Measurements from ENCODE around the gene AP1M2. TPM values are rescaled to one million over a fixed set of nuclear protein-coding genes. Genes with fewer than 3 reads are reported as not detected.
"Not testable (repeated sequence)": the region's sequence is repeated elsewhere in the genome, so short reads cannot be mapped to it uniquely, and the experiment has no call there.

Gene AP1M2
- total and polyA plus RNA-seq, 2 experiments from 2014 or later, result 66.5 to 69.4 TPM

DNA sequence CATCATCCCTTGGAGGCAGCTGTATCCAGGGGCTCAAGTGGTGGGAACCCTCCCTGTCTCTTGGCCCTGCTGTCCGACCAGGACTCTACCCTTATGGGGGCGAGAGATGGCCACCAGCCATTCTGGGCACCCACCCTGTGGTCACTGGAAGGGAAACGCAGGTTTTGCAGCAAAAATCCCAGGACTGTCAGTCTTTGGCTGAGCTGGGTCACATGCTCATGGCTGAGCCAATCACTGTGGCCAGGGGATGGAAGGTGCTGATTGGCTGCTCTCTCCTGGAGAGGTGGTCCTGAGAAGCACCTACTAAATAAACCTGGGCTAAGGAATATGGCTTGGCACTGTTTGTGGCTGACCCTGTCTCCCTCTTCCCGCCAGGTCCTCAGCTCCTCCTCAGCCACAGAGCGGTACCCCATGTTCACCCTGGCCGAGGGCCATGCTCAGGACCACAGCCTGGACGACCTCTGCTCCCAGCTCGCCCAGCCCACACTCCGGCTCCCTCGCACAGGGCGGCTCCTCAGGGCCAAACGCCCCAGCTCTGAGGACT lies 34.5 kb downstream of the AP1M2 start:
- H3K9me3 ChIP-seq (ENCODE audit: low read depth), result no peaks in the 10 kb centered on the region
- WGBS (ENCODE audit: low lambda C conversion rate, missing lambda C conversion rate), result 91% methylated on average over 12 of the region's 12 CpGs
- H3K36me3 ChIP-seq (replicated peaks; ENCODE audit: insufficient read depth, low read depth), result no peaks in the 10 kb centered on the region
- H2AFZ ChIP-seq, result no peak overlapping the region
- no peaks in the 10 kb centered on the region for H3K9me2 ChIP-seq (replicated peaks; ENCODE audit: insufficient read depth)
- DNase-seq (ENCODE audit: low spot score), result no peak
- no peak overlapping the region for H3K4me3 ChIP-seq
- H3K4me2 ChIP-seq, result no peak overlapping the region
- H3K27ac ChIP-seq, result no peak overlapping the region
- TF ChIP-seq, protein P1, sequence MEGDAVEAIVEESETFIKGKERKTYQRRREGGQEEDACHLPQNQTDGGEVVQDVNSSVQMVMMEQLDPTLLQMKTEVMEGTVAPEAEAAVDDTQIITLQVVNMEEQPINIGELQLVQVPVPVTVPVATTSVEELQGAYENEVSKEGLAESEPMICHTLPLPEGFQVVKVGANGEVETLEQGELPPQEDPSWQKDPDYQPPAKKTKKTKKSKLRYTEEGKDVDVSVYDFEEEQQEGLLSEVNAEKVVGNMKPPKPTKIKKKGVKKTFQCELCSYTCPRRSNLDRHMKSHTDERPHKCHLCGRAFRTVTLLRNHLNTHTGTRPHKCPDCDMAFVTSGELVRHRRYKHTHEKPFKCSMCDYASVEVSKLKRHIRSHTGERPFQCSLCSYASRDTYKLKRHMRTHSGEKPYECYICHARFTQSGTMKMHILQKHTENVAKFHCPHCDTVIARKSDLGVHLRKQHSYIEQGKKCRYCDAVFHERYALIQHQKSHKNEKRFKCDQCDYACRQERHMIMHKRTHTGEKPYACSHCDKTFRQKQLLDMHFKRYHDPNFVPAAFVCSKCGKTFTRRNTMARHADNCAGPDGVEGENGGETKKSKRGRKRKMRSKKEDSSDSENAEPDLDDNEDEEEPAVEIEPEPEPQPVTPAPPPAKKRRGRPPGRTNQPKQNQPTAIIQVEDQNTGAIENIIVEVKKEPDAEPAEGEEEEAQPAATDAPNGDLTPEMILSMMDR (IDR thresholded peaks at IDR 0.05; ENCODE audit: poor library complexity), result no peak
- TF ChIP-seq EZH2phosphoT487 (IDR thresholded peaks at IDR 0.05; ENCODE audit: low read depth, severe bottlenecking, unreplicated experiment) (no peak), EZH2 (IDR thresholded peaks at IDR 0.05; ENCODE audit: borderline replicate concordance) (no peak)
- no peaks in the 10 kb centered on the region for H3K27me3 ChIP-seq
- H3K4me1 ChIP-seq (ENCODE audit: insufficient read depth), result no peaks in the 10 kb centered on the region
- no peaks in the 10 kb centered on the region for H4K20me1 ChIP-seq (ENCODE audit: insufficient read depth, poor library complexity, severe bottlenecking)
- no peaks in the 10 kb centered on the region for H3K79me2 ChIP-seq

DNA sequence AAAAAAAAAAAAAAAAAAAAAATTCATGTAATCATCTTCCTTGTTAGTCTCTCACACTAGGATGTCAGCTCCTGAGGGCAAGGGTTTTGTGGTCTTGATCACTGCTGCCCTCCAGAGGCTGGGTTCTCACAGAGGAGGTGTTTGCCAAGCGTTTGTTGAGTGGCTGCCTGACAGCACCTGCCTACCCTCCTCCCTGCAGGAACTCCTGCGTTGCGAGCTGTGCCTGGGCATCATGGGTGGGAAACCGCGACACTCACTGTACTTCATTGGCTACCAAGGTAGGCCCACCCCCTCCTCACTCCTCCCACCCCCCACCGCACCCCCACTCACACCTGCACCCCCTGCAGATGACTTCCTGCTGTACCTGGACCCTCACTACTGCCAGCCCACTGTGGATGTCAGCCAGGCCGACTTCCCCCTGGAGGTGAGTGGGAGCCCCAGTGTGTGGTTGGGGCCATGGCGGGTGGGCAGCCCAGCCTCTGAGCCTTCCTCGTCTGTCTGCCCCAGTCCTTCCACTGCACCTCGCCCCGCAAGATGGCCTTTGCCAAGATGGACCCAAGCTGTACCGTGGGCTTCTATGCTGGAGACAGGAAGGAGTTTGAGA lies 35.3 kb downstream of the AP1M2 start:
- DNase-seq (ENCODE audit: low spot score), result no peak
- Histone ChIP-seq H3K9me2 (replicated peaks; ENCODE audit: insufficient read depth) (no peaks in the 10 kb centered on the region), H3K4me3 (no peak overlapping the region), H3K27ac (no peak overlapping the region), H3K79me2 (no peaks in the 10 kb centered on the region), H3K9me3 (ENCODE audit: low read depth) (no peaks in the 10 kb centered on the region), H3K36me3 (replicated peaks; ENCODE audit: insufficient read depth, low read depth) (no peaks in the 10 kb centered on the region), H3K27me3 (no peaks in the 10 kb centered on the region), H4K20me1 (ENCODE audit: insufficient read depth, poor library complexity, severe bottlenecking) (no peaks in the 10 kb centered on the region), H3K4me1 (ENCODE audit: insufficient read depth) (no peaks in the 10 kb centered on the region), H2AFZ (no peak overlapping the region), H3K4me2 (no peak overlapping the region)
- TF ChIP-seq EZH2phosphoT487 (IDR thresholded peaks at IDR 0.05; ENCODE audit: low read depth, severe bottlenecking, unreplicated experiment), result no peak
- TF ChIP-seq, protein P1 (IDR thresholded peaks at IDR 0.05; ENCODE audit: poor library complexity), result peak; percentile 6
- 97% methylated on average over 12 of the region's 12 CpGs for WGBS (ENCODE audit: low lambda C conversion rate, missing lambda C conversion rate)

DNA sequence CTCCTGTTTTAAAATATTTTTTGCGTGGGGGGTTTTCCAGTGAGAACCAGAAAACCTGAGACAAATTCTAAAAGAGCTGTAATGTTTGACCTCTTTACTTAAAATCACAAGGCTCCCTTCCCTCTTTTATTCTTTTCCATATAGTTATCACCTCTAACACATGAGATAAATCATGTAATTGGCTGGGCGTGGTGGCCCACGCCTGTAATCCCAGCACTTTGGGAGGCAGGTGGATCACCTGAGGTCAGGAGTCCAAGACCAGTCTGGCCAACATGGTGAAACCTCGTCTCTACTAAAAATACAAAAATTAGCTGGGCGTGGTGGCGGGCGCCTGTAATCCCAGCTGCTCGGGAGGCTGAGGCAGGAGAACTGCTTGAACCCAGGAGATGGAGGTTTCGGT lies 36.1 kb downstream of the AP1M2 start:
- H4K20me1 ChIP-seq (ENCODE audit: insufficient read depth, poor library complexity, severe bottlenecking); H3K9me3 ChIP-seq (ENCODE audit: low read depth); H3K4me2 ChIP-seq; H3K27me3 ChIP-seq; DNase-seq (ENCODE audit: low spot score); H3K4me3 ChIP-seq; H3K36me3 ChIP-seq (replicated peaks; ENCODE audit: insufficient read depth, low read depth); H3K9me2 ChIP-seq (replicated peaks; ENCODE audit: insufficient read depth); H3K27ac ChIP-seq; H2AFZ ChIP-seq; H3K4me1 ChIP-seq (ENCODE audit: insufficient read depth); H3K79me2 ChIP-seq: not testable (repeated sequence)
- 92% methylated on average over 9 of the region's 9 CpGs for WGBS (ENCODE audit: low lambda C conversion rate, missing lambda C conversion rate)

DNA sequence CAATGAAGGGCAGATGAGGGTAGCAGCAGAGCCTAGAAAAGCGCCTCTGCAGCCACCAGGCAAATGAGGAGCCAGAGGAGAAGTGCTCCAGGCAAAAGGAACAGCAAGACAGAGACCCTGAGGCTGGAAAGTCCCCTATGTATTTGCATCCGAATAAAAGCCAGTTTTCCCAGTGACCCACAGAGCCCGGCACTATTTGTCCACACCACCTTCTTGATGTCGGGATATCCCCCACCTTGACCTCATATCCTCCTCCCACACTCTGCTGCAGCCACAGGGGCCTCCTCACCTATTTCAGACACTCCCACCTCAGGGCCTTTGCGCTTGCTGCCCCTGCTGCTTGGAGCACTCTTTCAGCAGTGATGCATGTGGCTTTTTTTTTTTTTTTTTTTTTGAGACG lies 36.8 kb downstream of the AP1M2 start:
- no peak for DNase-seq (ENCODE audit: low spot score)
- no peaks in the 10 kb centered on the region for H3K9me3 ChIP-seq (ENCODE audit: low read depth)
- H3K79me2 ChIP-seq, result peaks cover 12% of the 10 kb centered on the region
- WGBS (ENCODE audit: low lambda C conversion rate, missing lambda C conversion rate), result 98% methylated on average over 6 of the region's 6 CpGs
- H3K4me3 ChIP-seq, result no peak overlapping the region
- no peak overlapping the region for H3K4me2 ChIP-seq
- no peaks in the 10 kb centered on the region for H3K36me3 ChIP-seq (replicated peaks; ENCODE audit: insufficient read depth, low read depth)
- no peak overlapping the region for H3K27ac ChIP-seq
- TF ChIP-seq, protein P1 (IDR thresholded peaks at IDR 0.05; ENCODE audit: poor library complexity), result no peak
- TF ChIP-seq EZH2phosphoT487 (IDR thresholded peaks at IDR 0.05; ENCODE audit: low read depth, severe bottlenecking, unreplicated experiment), result no peak
- no peak for TF ChIP-seq EZH2 (IDR thresholded peaks at IDR 0.05; ENCODE audit: borderline replicate concordance)
- no peaks in the 10 kb centered on the region for H3K9me2 ChIP-seq (replicated peaks; ENCODE audit: insufficient read depth)
- no peaks in the 10 kb centered on the region for H4K20me1 ChIP-seq (ENCODE audit: insufficient read depth, poor library complexity, severe bottlenecking)
- no peaks in the 10 kb centered on the region for H3K27me3 ChIP-seq
- H2AFZ ChIP-seq, result no peak overlapping the region
- H3K4me1 ChIP-seq (ENCODE audit: insufficient read depth), result no peaks in the 10 kb centered on the region

Measured in hepatocyte (in vitro differentiated cells).